Common myeloid progenitor, CD34-positive (primary cell): ENCODE measurements around the gene POLR1G.

Experiments
- CTCF ChIA-PET: fragments of 350-600 bp; sonication (Branson Sonifier 250); formaldehyde crosslinking; loops from one replicate; lab custom pipeline; 2021; ENCODE audit warnings: antibody characterized with exemption; lab: Charles Lee
- POLR2A ChIA-PET: fragments of 350-600 bp; sonication (Branson Sonifier 250); formaldehyde crosslinking; loops from one replicate; lab custom pipeline; 2021; ENCODE audit warnings: antibody characterized with exemption; lab: Charles Lee
- DNase-seq, 3 donors: peaks; one replicate each; pipeline versions ENCODE4 v3.0.0 to v3.0.0-alpha.2; 2013
- H3K27ac ChIP-seq, 2 experiments: 1 replicate in 1 of 2; 2 replicates in 1 of 2; pipeline ENCODE4 v1.7.0; 2013; ENCODE audit warnings: inconsistent platforms in 2 of 2, low read length in 2 of 2, mild to moderate bottlenecking in 2 of 2, low read depth in 1 of 2, moderate library complexity in 1 of 2; ENCODE audit not compliant: severe bottlenecking in 2 of 2, insufficient read depth in 1 of 2, poor library complexity in 1 of 2
- H3K27me3 ChIP-seq, 5 experiments: replicated peaks in 2 of 5; 1 replicate in 3 of 5; 2 replicates in 2 of 5; pipeline versions ENCODE4 v1.6.1 to v1.7.0; 2013; ENCODE audit warnings: low read length in 4 of 5, mild to moderate bottlenecking in 2 of 5, moderate library complexity in 2 of 5, inconsistent platforms in 1 of 5; ENCODE audit not compliant: insufficient read depth in 5 of 5, control insufficient read depth in 4 of 5
- H3K36me3 ChIP-seq, 4 experiments: 1 replicate in 2 of 4; 2 replicates in 2 of 4; pipeline versions ENCODE4 v1.6.1 to v1.7.0; 2013; ENCODE audit warnings: low read length in 3 of 4, control low read depth in 1 of 4, mild to moderate bottlenecking in 1 of 4; ENCODE audit not compliant: control insufficient read depth in 4 of 4, insufficient read depth in 4 of 4
- H3K4me1 ChIP-seq, 4 experiments: 1 replicate in 3 of 4; 2 replicates in 1 of 4; pipeline versions ENCODE4 v1.6.1 to v1.7.1; 2013; ENCODE audit warnings: low read length in 3 of 4, mild to moderate bottlenecking in 3 of 4, control low read depth in 1 of 4, inconsistent platforms in 1 of 4, moderate library complexity in 1 of 4; ENCODE audit not compliant: control insufficient read depth in 4 of 4, insufficient read depth in 4 of 4; ENCODE audit errors: control extremely low read depth in 1 of 4
- H3K4me3 ChIP-seq, 7 experiments: 1 replicate in 4 of 7; 2 replicates in 3 of 7; pipeline versions ENCODE4 v1.5.1 to v1.7.0; 2013; ENCODE audit warnings: mild to moderate bottlenecking in 7 of 7, low read length in 6 of 7, moderate library complexity in 6 of 7, inconsistent platforms in 2 of 7, low read depth in 2 of 7, control low read depth in 1 of 7; ENCODE audit not compliant: insufficient read depth in 4 of 7, control insufficient read depth in 1 of 7; ENCODE audit errors: extremely low read depth in 1 of 7
- H3K9me3 ChIP-seq, 5 experiments: 1 replicate in 4 of 5; 2 replicates in 1 of 5; pipeline versions ENCODE4 v1.6.1 to v1.7.1; 2013; ENCODE audit warnings: low read length in 4 of 5, mild to moderate bottlenecking in 2 of 5, inconsistent platforms in 1 of 5, low read depth in 1 of 5, moderate library complexity in 1 of 5; ENCODE audit not compliant: control insufficient read depth in 4 of 5, insufficient read depth in 2 of 5; ENCODE audit errors: control extremely low read depth in 1 of 5
- WGBS: methylation state at CpG from one replicate; pipeline ENCODE4 v1.1.5; 2013; ENCODE audit not compliant: insufficient coverage; 5-methylcytosine and 5-hydroxymethylcytosine counted together

POLR1G gene

DNA sequence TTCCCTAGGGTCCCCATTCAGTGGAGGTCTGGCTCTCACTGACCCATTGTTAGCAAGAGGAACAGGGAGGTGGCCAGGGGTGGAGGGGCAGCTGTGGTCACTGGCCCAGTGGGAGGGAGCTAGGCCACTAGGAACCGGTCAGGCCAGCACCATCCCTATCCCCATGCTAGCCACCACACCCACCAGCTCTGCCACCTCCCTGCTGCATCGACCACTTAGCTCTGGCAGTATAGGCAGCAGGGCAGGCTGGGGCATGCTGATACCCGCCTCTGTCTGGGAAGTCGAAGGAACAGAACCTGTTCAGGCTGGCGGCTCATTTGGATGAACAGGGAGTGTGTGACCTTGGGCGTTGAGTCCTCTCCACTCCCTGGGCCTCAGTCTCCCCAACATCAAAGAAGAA is 6.3 kb upstream of the POLR1G start:
- Histone ChIP-seq H3K36me3 (no peaks in the 10 kb centered on the region), H3K27me3 (peaks cover 0 to 81% (median 36%) of the 10 kb centered on the region in 5 experiments), H3K4me3 (no peak overlapping the region), H3K9me3 (no peaks in the 10 kb centered on the region), H3K27ac (no peak overlapping the region), H3K4me1 (peaks cover 0 to 34% (median 24%) of the 10 kb centered on the region in 4 experiments)
- no peak for DNase-seq
- ChIA-PET POLR2A (no interaction called here), CTCF (interaction anchor here (0.9 to 6.7 kb wide), 3 partner anchors 22 to 78 kb away, joined by 3 to 65 read pairs (median 3); partner anchors contain the start of gene KLC3)
- 94% methylated on average over 4 of the region's 6 CpGs for WGBS

DNA sequence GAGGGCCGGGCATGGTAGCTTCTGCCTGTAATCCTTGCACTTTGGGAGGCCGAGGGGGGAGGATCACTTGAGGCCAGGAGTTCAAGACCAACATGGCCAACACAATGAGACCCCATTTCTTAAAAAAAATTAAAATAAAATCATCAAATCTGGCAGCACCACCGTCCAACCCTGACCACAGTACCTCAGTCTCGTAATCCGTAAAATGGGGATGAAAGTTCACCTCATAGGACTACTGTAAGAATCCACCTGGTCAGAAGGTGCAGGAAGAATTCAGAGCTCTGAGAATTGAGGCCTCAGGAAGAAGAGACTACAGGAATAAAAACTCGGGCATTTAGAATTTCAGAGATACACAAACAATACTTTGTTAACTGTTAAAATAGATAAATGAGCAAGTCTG is 4.6 kb upstream of the POLR1G start:
- DNase-seq = no peak
- WGBS = 100% methylated on average over 5 of the region's 6 CpGs
- Histone ChIP-seq H3K27me3 (peaks cover 0 to 66% (median 31%) of the 10 kb centered on the region in 5 experiments), H3K9me3 (no peaks in the 10 kb centered on the region), H3K36me3 (no peaks in the 10 kb centered on the region), H3K4me1 (peaks cover 0 to 41% (median 35%) of the 10 kb centered on the region in 4 experiments), H3K27ac (no peak overlapping the region), H3K4me3 (no peak overlapping the region)
- ChIA-PET POLR2A (interaction anchor here (0.6 kb wide), 1 partner anchor 109 kb away, joined by 5 read pairs; no protein-coding TSS in a partner anchor), CTCF (interaction anchor here (1.0 to 6.7 kb wide), 13 partner anchors 8 to 252 kb away, joined by 3 to 65 read pairs (median 6); partner anchors contain the start of gene ERCC1)

DNA sequence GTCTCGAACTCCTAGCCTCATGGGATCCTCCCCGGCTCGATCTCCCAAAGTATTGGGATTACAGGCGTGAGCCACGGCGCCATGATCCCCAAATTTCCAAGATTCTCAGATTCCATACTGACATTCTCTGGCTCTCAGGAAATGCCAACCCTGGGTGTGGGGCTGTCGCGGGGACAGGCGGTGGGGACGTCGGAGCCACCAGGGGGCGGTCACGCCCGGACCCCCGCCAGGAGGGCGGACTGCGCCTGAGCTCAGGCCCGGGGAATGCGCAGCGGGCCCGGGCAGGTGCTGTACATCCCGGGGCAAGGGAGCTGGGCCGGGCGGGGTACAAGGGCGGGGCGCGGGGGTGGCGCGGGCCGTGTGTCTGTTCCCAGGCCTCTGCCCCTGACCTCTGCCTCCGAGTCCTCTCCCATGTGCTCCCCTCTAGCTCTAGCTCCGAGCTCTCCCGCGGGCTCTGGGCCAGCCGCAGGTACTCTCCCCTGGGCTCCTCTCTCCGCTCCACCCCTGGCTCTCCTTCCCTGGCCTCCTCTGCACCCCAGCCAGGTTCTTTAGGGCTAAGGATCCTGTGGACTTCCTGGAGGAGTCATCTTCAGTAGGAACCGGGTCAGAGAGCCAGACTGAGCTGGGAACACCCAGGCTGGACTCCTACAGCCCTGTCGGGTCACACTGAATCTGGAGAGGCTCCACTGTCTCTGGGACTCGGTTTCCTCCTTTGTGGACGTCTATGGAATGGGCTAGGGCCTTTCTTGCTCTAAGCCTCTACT is 4.0 kb upstream of the POLR1G start:
- 19% methylated on average over 40 of the region's 40 CpGs for whole genome bisulfite sequencing
- no peaks in the 10 kb centered on the region for H3K9me3 ChIP-seq
- no peak overlapping the region for H3K27ac ChIP-seq
- ChIA-PET POLR2A (no interaction called here), CTCF (interaction anchor here (0.5 to 6.7 kb wide), 17 partner anchors 8 to 312 kb away, joined by 3 to 65 read pairs (median 5); partner anchors contain the start of gene ERCC1)
- H3K36me3 ChIP-seq = no peaks in the 10 kb centered on the region
- H3K4me3 ChIP-seq = no peak overlapping the region
- peaks cover 0 to 59% (median 29%) of the 10 kb centered on the region in 5 experiments for H3K27me3 ChIP-seq
- H3K4me1 ChIP-seq = peaks cover 5 to 47% (median 42%) of the 10 kb centered on the region in 4 experiments
- DNase-seq = peak in 2 of 3 donors; percentile 68 to 72

DNA sequence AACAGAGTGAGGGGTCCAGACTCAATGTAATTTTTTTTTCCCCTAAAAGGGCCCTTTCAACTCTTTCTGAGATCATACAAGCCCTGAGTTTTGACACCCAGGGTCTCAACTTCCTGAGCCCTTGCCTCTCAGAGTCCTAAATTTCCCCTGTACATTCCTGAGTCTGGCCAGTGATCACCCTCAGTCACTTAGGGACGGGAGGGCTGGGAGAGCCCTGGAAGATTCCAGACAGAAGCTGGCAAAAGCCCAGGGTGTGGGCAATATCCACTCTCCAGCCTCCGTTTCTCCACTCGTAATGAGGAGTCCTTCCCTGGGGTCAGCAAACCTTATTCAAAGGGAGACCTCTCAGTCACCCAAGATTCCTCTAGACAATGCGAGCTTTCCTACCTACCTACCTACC is 3.2 kb upstream of the POLR1G start:
- WGBS = 95% methylated on average over 4 of the region's 4 CpGs
- Histone ChIP-seq H3K4me3 (no peak overlapping the region), H3K27ac (no peak overlapping the region), H3K36me3 (no peaks in the 10 kb centered on the region), H3K9me3 (no peaks in the 10 kb centered on the region), H3K4me1 (peaks cover 5 to 44% (median 41%) of the 10 kb centered on the region in 4 experiments), H3K27me3 (peaks cover 0 to 51% (median 25%) of the 10 kb centered on the region in 5 experiments)
- no peak for DNase-seq
- POLR2A ChIA-PET = interaction anchor here (1.6 kb wide), 1 partner anchor 75 kb away, joined by 4 read pairs; no protein-coding TSS in a partner anchor
- CTCF ChIA-PET = interaction anchor here (0.6 to 6.7 kb wide), 11 partner anchors 9 to 82 kb away, joined by 3 to 65 read pairs (median 6); partner anchors contain the start of gene ERCC1

DNA sequence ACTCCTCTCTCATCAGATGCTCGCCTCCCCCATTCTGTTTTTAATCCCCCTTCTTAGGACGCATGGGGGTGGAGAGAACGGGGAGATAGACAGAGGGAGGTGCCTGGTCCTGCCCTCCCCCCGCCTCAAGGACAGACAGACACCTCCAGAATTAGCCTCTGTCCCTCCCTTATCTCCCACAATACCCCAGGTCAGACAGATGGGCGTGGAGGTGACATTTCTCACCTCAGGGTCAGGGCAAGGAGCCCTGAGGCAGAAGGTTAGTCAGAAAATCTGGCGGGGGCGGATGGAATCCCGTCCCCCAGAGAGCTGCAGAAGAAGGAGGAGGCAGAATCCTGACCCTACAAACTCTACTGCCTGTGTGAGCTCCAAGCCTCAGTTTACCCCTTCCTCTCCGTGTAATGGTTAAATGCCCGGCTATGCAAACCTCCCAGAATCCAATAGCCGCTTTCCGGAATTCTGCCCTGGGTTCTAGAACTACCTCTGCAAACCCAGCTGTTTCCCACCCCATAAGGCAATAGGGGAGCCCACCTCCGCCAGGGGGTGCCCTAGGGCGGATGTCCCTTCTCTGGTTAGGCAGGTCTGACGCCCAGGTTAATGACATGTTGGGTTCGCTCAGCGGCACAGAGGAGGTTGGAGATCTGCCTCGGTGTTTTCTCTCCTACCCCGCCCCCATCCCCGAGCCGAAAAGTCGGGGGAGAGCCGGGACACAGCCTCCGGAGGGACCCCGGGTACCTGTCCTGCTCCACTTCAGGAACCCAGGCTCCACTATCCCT is 2.5 kb upstream of the POLR1G start:
- H3K36me3 ChIP-seq = peaks cover 0 to 5% (median 1%) of the 10 kb centered on the region in 4 experiments
- ChIA-PET CTCF (interaction anchor here (0.6 to 6.7 kb wide), 9 partner anchors 9 to 81 kb away, joined by 3 to 65 read pairs (median 11); no protein-coding TSS in a partner anchor), POLR2A (interaction anchor here (1.6 kb wide), 1 partner anchor 75 kb away, joined by 4 read pairs; no protein-coding TSS in a partner anchor)
- H3K9me3 ChIP-seq = no peaks in the 10 kb centered on the region
- H3K27ac ChIP-seq = peak overlapping the region in 1 of 2 experiments; percentile 43
- H3K4me1 ChIP-seq = peaks cover 5 to 38% (median 36%) of the 10 kb centered on the region in 4 experiments
- DNase-seq = peak; percentile 51 to 70 (median 69)
- peaks cover 0 to 44% (median 21%) of the 10 kb centered on the region in 5 experiments for H3K27me3 ChIP-seq
- WGBS = 17% methylated on average over 12 of the region's 25 CpGs
- H3K4me3 ChIP-seq = peak overlapping the region in 4 of 7 experiments; percentile 82 to 92 (median 84)

DNA sequence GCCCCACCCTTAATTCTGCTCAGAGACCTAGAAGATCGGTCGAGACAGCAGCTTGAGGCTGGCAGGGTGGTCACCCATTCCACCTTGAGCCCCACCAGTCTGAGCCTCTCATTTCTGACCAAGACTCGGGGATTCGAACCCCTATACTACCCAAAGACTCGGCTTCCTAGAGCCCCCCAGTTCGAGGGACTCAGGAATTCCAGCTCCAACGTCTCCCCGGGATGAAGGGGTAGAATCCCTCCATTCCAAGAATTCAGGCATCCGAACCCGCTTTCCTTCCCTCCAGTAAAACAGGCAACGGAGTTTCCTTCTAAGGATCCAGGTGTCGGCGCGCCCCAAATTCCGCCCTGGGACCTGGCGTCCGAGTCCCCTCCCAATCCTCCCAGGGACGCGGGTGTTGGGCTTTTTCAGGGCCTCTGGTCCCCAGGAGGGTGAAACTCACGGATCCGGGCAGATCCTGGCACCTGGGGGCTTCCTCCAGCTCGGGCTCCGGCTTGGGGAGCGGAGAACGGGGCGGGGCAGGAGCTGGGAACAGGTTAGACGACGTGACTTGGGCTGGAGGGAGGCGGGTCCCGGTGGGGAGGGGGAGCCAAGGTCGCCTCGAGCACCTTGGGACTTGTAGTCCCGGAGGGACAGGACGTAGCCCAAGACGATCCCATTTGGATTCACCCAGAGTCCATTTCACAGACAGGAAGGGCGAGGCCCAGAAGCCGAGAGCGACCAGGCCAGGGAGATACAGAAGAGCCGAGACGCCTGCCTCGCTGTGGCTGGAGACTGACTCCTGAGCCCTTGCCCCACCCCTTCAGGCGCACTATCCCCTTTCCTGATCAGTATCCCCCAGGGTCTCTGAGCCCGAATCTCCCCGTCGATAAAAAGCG is 1.6 kb upstream of the POLR1G start, which contains the start of gene PPP1R13L:
Gene PPP1R13L (minus strand): TSS at position 513 of the 878 bp plus-strand sequence. CDS start 6,751 bp downstream, outside the sequence.
- DNase-seq = peak; percentile 25 to 41 (median 27)

More for the DNA sequence above, 1.6 kb upstream of the POLR1G start, which contains the start of gene PPP1R13L:
- 2% methylated on average over 41 of the region's 46 CpGs for WGBS
- H3K27ac ChIP-seq = peak within 1 kb of the TSS in 1 of 2 experiments; percentile 99
- H3K36me3 ChIP-seq = peaks cover 0 to 10% (median 1%) of the 10 kb centered on the region in 4 experiments
- H3K9me3 ChIP-seq = no peaks in the 10 kb centered on the region
- H3K27me3 ChIP-seq = peaks cover 0 to 39% (median 21%) of the 10 kb centered on the region in 5 experiments
- POLR2A ChIA-PET = interaction anchor here (1.6 kb wide), 1 partner anchor 74 kb away, joined by 4 read pairs; no protein-coding TSS in a partner anchor
- H3K4me1 ChIP-seq = peaks cover 5 to 38% (median 38%) of the 10 kb centered on the region in 4 experiments
- H3K4me3 ChIP-seq = peak within 1 kb of the TSS; percentile 70 to 92 (median 83)
- CTCF ChIA-PET = interaction anchor here (0.7 to 6.7 kb wide), 6 partner anchors 8 to 81 kb away, joined by 3 to 65 read pairs (median 14); no protein-coding TSS in a partner anchor
